ENCODE results near the gene MC1R.
A peak's percentile ranks its signal among the peaks of the same experiment; 100 is the strongest.
"Not testable (repeated sequence)": the region's sequence is repeated elsewhere in the genome, so short reads cannot be mapped to it uniquely, and the experiment has no call there.

The MC1R gene

DNA sequence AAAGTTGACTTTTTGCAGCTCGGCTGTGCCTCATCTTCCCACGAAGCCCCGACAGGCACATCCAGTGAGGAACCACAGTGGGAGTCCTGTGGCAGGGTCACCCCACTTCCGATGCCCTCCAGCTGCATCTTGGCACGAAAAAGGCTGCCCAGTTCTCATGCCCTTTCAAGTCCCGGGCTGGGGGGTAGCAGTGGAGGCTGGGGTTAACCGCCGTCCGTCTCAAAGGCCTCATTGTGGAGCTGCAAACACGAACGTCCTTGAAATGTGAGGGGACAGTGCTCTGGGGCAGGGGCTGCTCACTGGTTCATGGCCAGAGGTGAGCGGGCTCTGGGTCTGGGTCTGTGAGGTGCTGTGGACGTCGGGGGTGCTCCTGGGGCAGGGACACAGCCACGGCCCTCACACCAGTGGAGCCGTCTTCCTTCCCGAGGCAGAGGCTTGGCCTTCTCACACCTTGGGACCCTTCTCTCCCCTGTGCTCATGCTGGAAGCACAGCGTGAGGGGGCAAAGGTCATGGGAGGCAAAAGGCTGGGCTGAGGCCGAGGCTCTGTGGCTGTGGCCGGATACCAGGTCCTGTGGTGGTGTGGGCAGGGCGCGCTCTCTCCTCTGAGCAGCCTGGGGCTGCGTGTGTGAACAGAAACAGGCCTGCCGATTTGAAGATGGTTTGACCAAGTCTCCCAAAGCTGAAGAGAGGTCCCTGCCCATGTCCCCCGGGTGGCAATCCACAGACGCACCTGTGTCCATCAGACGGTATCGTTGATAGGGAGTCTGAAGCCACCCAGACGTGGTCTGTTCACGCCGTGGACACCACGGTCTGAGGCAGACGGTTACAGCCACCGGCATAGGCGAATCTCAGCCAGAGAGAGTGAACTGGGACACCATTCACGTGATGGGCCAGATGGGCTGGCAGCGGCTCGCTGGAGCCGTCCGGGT lies 3.1 kb upstream of the MC1R start:
- no peak for DNase-seq

DNA sequence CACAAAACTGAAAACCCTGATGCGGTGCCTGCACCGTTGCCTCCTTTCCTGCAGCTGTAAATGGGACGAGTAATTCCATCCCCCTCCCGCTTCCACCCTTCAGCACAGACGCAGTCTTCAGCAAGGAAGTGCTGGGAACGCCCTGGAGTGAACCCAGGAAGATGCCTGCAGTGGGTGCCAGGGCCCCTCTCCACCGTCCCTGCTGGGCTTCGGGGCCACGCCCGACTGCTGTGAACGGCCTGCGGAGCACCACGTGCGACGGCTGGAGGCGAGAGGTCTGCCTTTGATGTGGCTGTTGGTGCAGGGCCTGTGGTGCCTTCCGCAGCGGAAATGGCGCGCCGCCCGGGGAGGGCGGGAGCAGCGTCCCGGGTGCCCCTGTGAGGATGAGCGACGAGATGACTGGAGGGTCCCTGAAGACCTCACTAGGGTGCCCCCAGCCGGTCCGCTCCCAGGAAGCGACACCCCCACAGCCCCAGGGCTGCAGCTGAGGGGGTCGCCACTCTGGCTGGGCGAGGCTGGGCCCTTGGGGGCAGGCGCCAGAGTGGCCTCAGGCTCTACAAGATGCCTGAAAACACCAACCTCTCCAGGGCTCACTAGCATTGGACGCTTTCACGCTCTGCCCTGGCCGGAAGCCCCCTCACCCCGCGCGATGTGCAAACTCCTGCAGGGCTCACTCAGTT lies 749 bp upstream of the MC1R start:
- DNase-seq, result peak; percentile 59

DNA sequence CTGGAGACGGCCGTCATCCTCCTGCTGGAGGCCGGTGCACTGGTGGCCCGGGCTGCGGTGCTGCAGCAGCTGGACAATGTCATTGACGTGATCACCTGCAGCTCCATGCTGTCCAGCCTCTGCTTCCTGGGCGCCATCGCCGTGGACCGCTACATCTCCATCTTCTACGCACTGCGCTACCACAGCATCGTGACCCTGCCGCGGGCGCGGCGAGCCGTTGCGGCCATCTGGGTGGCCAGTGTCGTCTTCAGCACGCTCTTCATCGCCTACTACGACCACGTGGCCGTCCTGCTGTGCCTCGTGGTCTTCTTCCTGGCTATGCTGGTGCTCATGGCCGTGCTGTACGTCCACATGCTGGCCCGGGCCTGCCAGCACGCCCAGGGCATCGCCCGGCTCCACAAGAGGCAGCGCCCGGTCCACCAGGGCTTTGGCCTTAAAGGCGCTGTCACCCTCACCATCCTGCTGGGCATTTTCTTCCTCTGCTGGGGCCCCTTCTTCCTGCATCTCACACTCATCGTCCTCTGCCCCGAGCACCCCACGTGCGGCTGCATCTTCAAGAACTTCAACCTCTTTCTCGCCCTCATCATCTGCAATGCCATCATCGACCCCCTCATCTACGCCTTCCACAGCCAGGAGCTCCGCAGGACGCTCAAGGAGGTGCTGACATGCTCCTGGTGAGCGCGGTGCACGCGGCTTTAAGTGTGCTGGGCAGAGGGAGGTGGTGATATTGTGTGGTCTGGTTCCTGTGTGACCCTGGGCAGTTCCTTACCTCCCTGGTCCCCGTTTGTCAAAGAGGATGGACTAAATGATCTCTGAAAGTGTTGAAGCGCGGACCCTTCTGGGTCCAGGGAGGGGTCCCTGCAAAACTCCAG lies 1.1 kb downstream of the MC1R start:
- no peak for DNase-seq

DNA sequence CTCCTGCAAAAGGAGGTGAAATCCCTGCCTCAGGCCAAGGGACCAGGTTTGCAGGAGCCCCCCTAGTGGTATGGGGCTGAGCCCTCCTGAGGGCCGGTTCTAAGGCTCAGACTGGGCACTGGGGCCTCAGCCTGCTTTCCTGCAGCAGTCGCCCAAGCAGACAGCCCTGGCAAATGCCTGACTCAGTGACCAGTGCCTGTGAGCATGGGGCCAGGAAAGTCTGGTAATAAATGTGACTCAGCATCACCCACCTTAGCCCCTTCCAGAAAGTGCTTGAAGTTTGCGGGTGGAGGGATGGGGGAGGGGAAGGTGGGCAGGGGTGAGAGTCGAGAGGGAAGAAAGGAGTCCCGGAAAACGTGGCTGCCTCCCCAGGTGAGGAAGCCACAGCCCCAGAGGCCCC lies 2.1 kb downstream of the MC1R start:
- no peak for DNase-seq

DNA sequence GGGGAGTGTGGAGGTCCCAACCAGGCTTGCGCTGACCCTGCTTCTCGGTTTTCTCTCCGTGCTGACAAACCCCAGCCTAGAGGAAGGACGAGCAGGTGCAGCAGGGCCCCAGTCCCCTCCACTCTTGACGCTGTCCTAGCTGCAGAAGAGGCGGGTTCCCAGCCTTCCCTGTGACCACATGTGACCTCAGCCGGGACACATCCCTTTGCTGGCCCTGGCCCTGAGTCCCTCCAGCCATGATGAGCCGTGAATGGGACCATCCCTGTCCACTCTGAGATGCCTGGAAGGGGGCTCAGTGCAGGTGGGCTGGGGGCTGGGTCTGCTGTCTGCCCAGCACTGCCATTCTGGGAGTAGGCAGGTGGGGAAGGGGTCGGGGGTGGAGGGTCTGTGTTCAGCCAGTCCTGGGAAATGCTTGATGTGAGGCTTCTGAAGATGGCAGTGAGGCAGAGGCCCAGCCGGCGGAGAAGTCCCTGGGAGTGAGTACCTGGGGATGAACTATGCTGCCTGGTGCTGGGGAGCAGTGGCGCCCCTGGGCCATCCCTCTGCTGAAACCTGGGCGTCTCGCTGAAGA lies 2.6 kb downstream of the MC1R start:
- no peak for DNase-seq

DNA sequence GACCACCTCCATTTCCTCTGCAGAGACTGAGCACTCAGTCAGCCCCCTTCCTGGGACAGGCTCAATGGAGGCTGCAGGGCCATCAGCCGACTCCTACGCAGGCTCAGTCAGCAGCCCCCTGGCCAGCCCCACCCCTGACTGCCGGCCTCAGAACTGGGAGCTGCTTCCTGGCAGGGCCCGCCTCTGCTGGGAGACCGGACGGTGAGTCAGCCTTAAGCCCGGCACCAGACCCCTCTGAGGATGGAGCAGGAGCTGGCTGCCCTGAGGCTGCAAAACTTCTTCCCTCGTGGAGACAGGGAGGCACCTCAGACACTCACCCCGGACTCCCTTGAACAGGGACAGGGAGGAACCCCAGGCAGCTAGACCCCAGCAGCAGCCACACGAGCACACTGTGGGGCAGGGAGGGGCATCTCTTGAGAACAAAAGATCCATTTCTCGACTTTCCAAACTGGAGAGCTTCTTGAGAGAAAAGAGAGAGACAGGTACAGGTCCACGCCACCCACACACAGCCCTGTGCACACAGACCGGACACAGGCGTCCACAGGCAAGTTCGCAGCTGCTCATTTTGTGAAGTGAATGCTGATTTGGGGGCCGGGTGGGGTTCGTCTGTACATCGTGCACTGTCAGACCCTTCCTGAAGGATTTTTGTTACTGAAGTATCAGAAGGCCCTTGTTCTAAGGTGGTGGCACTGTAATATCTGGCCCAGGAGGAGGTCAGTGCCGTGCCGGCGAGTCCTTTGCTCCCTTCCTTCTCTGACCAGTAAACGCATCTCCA lies 3.2 kb downstream of the MC1R start:
- DNase-seq, result no peak

DNA sequence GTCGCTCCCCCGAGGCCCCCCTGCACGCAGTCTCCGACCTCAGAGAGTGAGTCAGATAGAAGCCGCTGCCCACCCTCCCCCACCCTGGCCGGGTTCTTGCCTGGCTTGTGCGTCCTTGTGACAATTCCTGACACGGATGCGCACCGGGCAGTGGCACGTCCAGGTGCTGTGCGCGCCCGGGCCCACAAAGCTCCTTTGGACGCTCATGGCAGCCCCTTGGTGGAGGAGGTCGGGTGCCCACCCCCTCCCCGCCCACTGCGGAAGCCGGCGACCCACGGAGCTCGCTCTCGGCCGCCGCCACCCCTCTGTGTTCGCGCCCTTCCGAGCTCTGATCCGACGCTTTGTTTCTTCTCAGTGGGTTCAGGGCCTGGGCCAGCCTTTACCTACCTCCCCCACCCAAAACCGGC lies 3.8 kb downstream of the MC1R start:
- no peak for DNase-seq

DNA sequence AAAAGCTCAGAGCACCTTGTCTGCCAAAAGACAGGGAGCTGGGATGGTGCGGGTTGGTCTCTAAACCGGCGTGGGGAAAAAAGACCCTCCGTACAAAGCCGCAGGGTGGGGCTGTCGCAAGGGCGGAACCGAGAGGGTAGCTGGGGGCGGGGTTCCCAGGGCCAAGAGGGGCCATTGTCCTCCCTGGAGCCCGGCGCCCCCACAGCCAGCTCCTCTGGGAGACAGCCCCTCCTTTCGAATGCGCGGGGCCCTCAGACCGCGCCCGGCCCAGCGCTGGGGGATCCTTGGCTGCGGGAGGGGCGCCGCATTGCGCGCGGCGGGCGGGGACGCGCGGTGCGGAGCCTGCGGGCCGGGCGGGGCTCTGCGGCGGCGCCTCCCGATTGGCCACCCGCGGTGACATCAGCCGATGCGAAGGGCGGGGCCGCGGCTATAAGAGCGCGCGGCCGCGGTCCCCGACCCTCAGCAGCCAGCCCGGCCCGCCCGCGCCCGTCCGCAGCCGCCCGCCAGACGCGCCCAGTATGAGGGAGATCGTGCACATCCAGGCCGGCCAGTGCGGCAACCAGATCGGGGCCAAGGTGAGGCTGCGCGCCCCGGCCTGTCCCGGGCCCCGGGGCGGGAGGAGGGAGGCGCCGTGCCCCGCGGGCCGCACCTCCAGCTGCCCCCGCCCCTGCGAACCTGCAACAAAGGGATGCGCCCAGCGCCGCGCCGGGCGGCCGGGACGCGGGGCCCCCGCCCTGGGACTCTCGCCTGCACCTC lies 4.4 kb downstream of the MC1R start, which contains the start of gene TUBB3:
TUBB3 (plus strand) TSS at position 459 of the 756 bp plus-strand sequence; CDS start at position 519, 60 bp downstream.
- peak; percentile 41 for DNase-seq

DNA sequence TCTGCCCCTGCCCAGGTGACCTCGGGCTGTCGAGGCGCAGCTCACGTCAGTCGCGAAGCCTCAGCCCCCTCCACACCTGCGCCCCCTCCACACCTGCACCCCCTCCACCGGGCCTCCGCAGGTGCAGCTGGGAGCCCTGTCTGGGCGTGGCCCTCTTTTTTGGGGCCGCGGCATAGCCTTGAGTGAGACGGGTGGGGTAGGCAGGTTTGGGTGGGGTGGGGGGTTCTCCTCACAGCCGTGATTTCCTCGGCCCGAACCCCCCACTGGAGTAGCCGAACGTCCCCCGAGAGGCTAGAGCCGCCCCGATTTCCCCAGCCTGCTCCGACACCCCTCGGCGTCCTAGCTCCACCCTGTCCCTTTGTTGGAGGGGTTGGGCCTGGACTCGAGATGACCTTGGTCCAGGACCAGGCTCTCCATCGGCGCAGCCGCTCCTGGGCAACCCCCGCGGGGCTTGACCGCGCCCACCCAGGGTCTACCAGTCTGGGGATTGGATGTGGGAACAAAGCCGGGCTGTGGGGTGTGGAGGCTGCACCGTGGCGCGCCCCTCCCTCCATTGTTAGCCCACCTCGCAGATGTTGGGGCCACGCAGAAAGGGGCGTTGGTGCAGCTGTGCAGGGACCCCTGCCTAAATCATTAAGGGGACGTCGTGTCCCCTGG lies 5.1 kb downstream of the MC1R start:
- DNase-seq, result no peak

DNA sequence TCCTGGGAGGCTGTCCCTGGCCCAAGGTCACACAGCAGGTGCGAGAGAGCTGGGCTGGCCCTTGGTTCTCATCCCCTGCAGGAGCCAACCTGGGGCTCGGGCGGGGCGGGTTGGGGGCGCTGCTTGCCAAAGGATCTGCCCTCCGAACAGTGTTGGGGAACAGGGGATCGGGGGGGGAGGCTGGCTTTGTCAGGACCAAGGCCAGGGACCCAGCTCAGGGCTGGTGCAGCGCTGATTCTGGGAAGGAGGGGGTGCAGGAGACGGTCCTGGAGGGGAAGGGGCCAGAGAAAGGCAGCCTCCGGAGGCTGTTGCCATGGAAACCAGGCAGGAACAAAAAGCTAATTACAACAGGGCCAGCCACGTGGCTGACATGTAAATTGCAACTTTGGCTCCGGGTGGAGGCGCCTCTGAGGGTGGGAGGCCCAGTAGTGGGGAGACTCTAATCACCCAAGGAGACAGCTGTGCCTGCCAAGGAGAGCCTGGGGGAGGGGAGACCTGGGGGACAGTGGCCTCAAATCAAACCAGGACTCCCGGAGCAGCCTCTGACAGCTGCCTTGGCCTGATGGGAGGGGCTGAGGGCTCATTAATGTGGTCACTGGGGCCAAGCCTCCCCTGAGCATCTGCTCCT lies 5.7 kb downstream of the MC1R start:
- peak; percentile 26 for DNase-seq

DNA sequence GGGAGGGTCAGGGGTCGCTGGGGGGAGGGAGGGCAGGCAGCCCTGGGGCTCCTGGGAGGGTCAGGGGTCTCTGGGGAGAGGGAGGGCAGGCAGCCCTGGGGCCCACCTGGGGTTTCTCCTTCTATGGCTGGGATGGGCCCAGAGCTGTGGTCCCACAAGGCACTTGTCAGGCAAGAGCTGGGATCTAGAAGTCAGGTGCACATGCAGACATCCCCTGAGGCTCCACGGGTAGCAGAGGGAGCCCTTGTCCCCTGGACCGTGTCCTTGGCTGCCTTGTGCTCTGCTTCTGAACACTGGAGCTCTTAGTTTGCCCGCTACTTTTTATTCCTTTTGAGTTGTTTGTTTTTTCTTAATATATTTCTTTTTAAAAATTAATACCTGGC lies 6.3 kb downstream of the MC1R start:
- no peak for DNase-seq

DNA sequence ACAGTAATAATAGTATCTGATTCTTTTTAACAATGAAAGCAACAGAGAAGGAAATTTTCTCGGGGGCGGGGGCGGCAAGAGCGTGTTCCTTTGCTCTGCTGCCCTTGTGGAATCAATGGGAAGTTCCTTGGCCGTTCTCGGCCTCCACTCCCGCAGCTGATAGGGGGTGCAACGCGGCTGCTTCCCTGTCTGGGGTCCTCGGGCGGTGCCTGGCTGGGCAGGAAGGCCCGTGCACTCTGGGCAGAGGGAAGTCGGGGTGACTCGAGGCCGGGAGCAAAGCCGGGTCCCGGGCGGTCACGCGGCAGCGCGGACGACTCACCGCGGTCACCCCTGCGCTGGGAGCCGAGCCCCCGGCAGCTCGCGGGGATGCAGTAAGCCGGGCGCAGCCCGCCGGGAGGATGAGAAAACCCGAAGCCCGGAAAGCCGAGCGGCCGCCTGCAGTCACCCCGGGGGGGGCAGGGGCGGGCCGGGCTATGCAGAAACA lies 7.0 kb downstream of the MC1R start:
- no peak for DNase-seq

DNA sequence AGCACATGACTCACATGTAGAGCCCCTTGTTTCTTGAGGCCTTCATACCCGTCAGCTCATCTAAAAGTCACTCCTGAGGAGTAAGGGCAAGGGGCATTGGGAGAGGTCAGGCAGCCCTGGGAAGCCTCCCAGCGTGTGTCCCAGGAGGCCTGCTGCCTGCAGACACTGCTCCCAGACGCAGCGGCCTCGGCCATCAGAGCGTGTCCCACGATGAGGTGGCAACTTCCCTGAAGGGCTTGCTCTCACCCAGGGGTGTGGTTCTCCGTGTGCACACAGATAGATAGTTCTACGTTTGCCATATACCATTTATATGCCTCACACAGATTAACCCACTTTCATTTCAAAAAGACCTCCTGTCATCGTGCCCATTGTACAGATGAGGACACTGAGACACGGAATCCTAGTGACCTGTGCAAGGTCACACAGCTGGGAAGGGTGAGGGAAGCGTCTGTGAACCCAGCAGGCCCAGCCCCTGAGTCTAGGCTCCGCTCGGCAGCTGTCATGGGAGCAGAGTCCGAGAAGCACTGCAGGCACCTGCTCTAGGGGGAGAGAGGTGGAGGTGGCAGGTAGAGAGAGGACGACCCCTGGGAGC lies 12.7 kb downstream of the MC1R start:
- no peak for DNase-seq

DNA sequence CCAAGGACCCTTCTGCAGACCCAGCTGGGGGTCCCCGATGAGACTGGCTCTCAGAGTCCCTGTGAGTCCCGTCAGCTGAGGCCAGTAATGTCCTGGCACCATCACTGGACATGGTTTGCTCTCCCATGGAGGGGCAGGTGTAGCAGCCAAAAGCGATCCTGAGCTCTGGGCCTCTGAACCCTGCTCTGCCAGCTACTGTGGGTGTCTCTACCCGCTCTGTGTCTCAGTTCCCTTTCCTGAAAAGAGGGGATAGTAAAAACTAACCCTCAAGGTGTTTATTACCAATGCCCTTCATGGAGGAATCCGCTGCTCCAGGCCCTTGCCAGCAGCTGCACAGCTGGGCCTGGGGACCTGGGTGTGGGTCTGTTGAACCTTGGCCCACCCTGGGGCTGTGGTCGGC lies 13.3 kb downstream of the MC1R start:
- no peak for DNase-seq

DNA sequence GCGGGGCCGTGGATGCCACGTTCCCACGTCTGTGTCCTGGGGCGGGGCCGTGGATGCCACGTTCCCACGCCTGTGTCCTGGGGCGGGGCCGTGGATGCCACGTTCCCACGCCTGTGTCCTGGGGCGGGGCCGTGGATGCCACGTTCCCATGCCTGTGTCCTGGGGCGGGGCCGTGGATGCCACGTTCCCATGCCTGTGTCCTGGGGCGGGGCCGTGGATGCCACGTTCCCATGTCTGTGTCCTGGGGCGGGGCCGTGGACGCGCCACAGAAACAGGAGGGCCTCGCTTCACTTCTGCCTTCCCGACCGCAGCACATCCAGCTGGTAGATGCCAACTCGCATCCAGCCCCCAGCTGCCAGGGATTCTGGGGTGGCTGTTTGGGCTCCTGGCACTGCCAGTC lies 15.4 kb downstream of the MC1R start:
- DNase-seq, result not testable (repeated sequence)

DNA sequence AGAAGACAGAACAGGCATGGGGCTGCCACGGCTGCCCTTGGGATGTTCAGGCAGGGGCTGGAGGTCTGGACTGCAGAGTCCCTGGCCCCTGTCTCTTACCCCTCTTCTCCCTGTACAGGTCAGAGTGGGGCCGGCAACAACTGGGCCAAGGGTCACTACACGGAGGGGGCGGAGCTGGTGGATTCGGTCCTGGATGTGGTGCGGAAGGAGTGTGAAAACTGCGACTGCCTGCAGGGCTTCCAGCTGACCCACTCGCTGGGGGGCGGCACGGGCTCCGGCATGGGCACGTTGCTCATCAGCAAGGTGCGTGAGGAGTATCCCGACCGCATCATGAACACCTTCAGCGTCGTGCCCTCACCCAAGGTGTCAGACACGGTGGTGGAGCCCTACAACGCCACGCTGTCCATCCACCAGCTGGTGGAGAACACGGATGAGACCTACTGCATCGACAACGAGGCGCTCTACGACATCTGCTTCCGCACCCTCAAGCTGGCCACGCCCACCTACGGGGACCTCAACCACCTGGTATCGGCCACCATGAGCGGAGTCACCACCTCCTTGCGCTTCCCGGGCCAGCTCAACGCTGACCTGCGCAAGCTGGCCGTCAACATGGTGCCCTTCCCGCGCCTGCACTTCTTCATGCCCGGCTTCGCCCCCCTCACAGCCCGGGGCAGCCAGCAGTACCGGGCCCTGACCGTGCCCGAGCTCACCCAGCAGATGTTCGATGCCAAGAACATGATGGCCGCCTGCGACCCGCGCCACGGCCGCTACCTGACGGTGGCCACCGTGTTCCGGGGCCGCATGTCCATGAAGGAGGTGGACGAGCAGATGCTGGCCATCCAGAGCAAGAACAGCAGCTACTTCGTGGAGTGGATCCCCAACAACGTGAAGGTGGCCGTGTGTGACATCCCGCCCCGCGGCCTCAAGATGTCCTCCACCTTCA lies 16.2 kb downstream of the MC1R start:
- no peak for DNase-seq

DNA sequence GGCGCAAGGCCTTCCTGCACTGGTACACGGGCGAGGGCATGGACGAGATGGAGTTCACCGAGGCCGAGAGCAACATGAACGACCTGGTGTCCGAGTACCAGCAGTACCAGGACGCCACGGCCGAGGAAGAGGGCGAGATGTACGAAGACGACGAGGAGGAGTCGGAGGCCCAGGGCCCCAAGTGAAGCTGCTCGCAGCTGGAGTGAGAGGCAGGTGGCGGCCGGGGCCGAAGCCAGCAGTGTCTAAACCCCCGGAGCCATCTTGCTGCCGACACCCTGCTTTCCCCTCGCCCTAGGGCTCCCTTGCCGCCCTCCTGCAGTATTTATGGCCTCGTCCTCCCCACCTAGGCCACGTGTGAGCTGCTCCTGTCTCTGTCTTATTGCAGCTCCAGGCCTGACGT lies 17.0 kb downstream of the MC1R start:
- not testable (repeated sequence) for DNase-seq

DNA sequence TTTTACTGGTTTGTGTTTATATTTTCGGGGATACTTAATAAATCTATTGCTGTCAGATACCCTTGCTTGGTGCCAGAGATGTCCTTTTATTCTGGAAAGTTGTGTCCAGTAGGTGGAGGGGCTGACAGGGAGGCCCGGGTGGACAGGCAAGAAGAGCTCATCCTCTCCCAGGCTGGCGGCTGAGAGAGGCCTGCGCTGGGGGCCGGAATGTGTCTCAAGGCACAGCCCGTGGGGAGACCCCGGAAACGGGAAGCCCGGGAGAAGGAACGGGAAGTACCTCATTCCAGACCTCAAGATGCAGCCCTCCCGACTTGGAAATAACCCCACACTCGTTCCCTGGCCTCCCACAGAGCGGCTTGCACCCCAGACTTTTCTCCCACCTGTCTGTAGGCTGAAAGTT lies 17.4 kb downstream of the MC1R start:
- no peak for DNase-seq

Measured in activated naive CD4-positive, alpha-beta T cell treated with anti-CD3 and anti-CD28 coated beads, Interleukin-2, amount 50 U/mL, for 16 hours (primary cell).